Lower leg skin (tissue), 3 donors: ENCODE results near the gene SRD5A1.

ENCODE experiments used
- CTCF ChIP-seq, 3 donors: fragments of 450-650 bp; IDR thresholded peaks; one replicate each; pipeline ENCODE4 v1.5.1; 2016; ENCODE audit warnings: antibody characterized with exemption in 3 of 3, mild to moderate bottlenecking in 3 of 3, moderate library complexity in 2 of 3
- POLR2A ChIP-seq, 2 donors: fragments of 450-650 bp; IDR thresholded peaks; one replicate each; pipeline ENCODE4 v1.6.1; 2016 to 2017; ENCODE audit warnings: antibody characterized with exemption in 2 of 2, mild to moderate bottlenecking in 1 of 2, moderate library complexity in 1 of 2

- TF ChIP-seq POLR2A (IDR thresholded peaks at IDR 0.05), result no peak
- no peak for TF ChIP-seq CTCF (IDR thresholded peaks at IDR 0.05)
Measured at GRCh38 chr5:6718718-6719117, 85.5 kb downstream of the SRD5A1 start.
